GM12874 (cell line): ENCODE measurements around the gene ATP2C2.

Experiments
- CTCF ChIP-seq: IDR thresholded peaks from 2 replicates; pipeline ENCODE4 v1.5.1; 2011; ENCODE audit warnings: low read depth, mild to moderate bottlenecking, control low read depth, low read length, moderate library complexity; ENCODE audit not compliant: insufficient read depth

ATP2C2 gene

DNA sequence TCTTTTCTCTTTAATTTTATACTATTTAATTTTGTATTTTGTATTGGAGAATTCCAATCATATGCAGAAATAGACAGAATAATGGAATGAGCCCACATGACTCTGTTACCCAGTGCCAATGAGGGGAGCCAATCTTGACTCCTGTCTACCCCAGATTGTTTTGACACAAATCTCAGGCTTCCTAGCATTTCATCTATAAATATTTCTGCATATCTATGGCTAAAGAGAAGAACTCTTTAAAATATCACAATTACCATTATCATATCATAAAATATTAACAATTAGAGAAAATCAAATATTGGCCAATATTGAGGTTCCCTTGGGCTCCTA, 23.7 kb downstream of the ATP2C2 start:
- TF ChIP-seq CTCF, result no peak

GRCh38 chr16:84396537-84397008, 28.2 kb downstream of the ATP2C2 start:
- TF ChIP-seq CTCF, result no peak

DNA sequence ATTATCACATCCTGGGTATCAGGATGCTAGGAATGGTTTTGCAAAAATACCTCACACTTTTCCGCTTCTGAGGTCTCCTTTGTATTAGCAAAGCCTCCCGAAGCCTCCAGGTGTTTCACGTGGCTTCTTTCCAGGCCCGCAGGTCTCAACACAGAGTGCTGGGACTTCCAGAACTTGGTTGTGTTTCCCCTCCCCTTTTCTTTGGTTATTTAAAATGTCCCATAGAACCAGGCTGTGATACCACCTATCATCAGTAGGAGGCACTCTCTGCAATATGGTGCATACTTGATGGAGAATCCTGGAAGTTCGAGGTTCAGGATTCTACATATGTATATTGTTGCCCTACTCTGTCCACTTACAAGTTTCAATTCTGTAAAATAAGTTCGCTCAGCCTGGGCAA, 28.8 kb downstream of the ATP2C2 start:
- peak; percentile 16; the same call in 1 of the 2 replicates for TF ChIP-seq CTCF

DNA sequence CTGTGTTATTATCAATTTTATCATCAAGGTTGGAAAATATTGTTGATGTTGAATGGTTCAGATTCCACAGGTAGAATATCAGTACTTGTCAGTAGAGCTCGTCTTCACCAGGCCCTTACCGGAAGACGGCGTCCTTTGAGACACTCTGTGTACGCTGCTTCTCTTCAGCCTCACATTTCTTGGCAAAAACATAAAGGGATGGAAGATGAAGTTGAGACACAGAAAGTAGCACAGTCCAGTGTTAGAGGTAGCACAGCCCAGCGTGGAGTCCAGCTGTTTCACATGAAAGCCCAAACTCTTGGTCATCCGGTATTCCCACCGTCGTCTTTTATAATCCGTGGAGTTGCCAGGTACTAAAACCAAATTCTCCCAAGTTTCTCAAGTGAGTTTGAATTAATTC, 30.4 kb downstream of the ATP2C2 start:
- TF ChIP-seq CTCF, result no peak

DNA sequence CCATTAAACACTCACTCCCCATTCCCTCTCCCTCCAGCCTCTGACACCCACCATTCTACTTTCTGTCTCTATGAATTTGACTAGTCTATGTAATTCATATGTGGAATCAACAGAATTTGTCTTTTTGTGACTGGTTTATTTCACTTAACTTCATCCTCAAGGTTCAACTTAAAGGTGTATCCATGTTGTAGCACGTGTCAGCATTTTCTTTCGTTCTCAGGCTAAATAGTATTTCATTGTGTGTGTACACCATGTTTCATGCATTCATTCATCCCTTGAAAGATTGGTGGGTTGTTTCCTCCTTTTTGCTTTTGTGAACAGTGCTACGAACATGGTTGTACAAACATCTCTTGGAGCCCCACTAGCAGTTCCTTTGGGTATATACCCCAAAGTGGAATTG, 36.0 kb downstream of the ATP2C2 start:
- TF ChIP-seq CTCF, result no peak

- TF ChIP-seq CTCF, result no peak
These were observed 36.8 kb downstream of the ATP2C2 start for GRCh38 chr16:84404936-84405639.

GRCh38 chr16:84406006-84406963, 37.9 kb downstream of the ATP2C2 start:
- TF ChIP-seq CTCF, result no peak
